Heart left ventricle (tissue), 16 donors: Measurements from ENCODE around the gene AP1G1. TPM values are rescaled to one million over a fixed set of nuclear protein-coding genes. Genes with fewer than 3 reads are reported as not detected.

Experiments
- ATAC-seq, 4 donors: fragments of 200-7000 bp; cut with Tn5 transposase; one replicate each; pipeline ENCODE4 v1.9.1; 2020 to 2022; ENCODE audit warnings: moderate library complexity in 4 of 4, mild to moderate bottlenecking in 3 of 4, moderate number of reproducible peaks in 1 of 4
- DNase-seq, 5 donors: peaks; one replicate each; pipeline ENCODE4 v3.0.0-alpha.2; 2020
- H3K27ac ChIP-seq, 12 donors: fragments of 200-600 bp; sonication (generic) in 4 of 12; one replicate each; pipeline versions ENCODE4 v1.5.0 to v1.8.0; 2016 to 2022; ENCODE audit warnings: mild to moderate bottlenecking in 2 of 12
- H3K27me3 ChIP-seq, 9 donors: fragments of 200-600 bp; sonication (generic) in 2 of 9; one replicate each; pipeline versions ENCODE4 v1.5.1 to v1.8.0; 2016 to 2022; ENCODE audit warnings: mild to moderate bottlenecking in 3 of 9
- H3K36me3 ChIP-seq, 9 donors: fragments of 200-600 bp; sonication (generic) in 2 of 9; one replicate each; pipeline versions ENCODE4 v1.5.0 to v1.8.0; 2018 to 2022; ENCODE audit warnings: mild to moderate bottlenecking in 2 of 9
- H3K4me1 ChIP-seq, 12 donors: fragments of 200-600 bp; sonication (generic) in 4 of 12; one replicate each; pipeline versions ENCODE4 v1.5.0 to v1.8.0; 2016 to 2022; ENCODE audit warnings: mild to moderate bottlenecking in 3 of 12
- H3K4me3 ChIP-seq, 12 donors: fragments of 200-600 bp; sonication (generic) in 4 of 12; one replicate each; pipeline versions ENCODE4 v1.5.0 to v1.8.0; 2017 to 2022; ENCODE audit warnings: mild to moderate bottlenecking in 9 of 12, moderate library complexity in 4 of 12
- H3K9me3 ChIP-seq, 12 donors: fragments of 200-600 bp; sonication (generic) in 4 of 12; one replicate each; pipeline versions ENCODE4 v1.5.0 to v1.8.0; 2016 to 2022; ENCODE audit warnings: mild to moderate bottlenecking in 1 of 12
- CTCF ChIP-seq, 12 donors: fragments of 200-600 bp; sonication (generic) in 4 of 12; IDR thresholded peaks; one replicate each; pipeline versions ENCODE4 v1.5.0 to v1.8.0; 2018 to 2022; ENCODE audit warnings: antibody characterized with exemption in 12 of 12, mild to moderate bottlenecking in 5 of 12
- POLR2A ChIP-seq, 2 donors: fragments of 450-650 bp; IDR thresholded peaks; one replicate each; pipeline ENCODE4 v1.6.1; 2017; ENCODE audit warnings: antibody characterized with exemption in 2 of 2, mild to moderate bottlenecking in 2 of 2, moderate library complexity in 2 of 2
- WGBS, 4 donors: extraction: QIAGEN DNeasy Blood & Tissue Kit in 2 of 4; methylation state at CpG; one replicate each; pipeline versions ENCODE4 v1.1.5 to v1.1.7; 2013 to 2018; 5-methylcytosine and 5-hydroxymethylcytosine counted together
- intact Hi-C, 10 donors: fragments of 100-400 bp; cut with DNase I; formaldehyde crosslinking; loops; one replicate each; pipeline versions ENCODE4 v1.11.1 to v1.14.2; 2022
- polyA plus RNA-seq, 2 donors: library from polyadenylated mRNA; stranded (reverse); fragments of 200-250 nt; gene quantifications; one replicate each; pipeline ENCODE4 v1.2.3, GENCODE V29; 2013
- total RNA-seq, 9 donors: library from RNA; depleted of rRNA in 2 of 9; stranded (reverse); fragments of >200 nt in 2 of 9; fragmentation: NEBNext Ultra II Directional in 3 of 9; extraction: Animal tissue kit (Norgen Biotek cat#: 25700) in 3 of 9; gene quantifications; one replicate each; pipeline versions ENCODE4 v1.1.0 to v1.2.4, GENCODE V29; 2016 to 2023
- donor health status: ischemic (EF 13 %, LVEDD 7.1; RV severe dilation, severe dysfunction).
- donor health status: healthy with polysubstance abuse.
- donor health status: DM: no; HTN: yes; CAD: no.
- donor health status: DM: no; HTN: no; CAD: no.
- donor health status: ischemic (EF 25% LVEDD 6.9; RV normal size, moderate dysfunction).
- donor health status: ischemic (EF 25% LVEDD 5.7; RV mildly dilated, moderate dysfunction).
- donor health status: healthy.
- donor health status: DM: yes; HTN: yes; CAD: no.
- donor health status: ischemic (EF 35%, LVEDD 5.7; RV mildly dilated, moderate dysfunction).
- donor health status: nonischemic (EF 11% LVEDD 7.7; RV severe dilation, severe dysfunction).
- donor health status: DM: yes; HTN: yes; CAD: no.
- donor health status: PGD.
- donor health status: ischemic (EF 29% LVEDD 5.4; RV normal size, mild dysfunction).
- donor health status: nonischemic (EF 23%, LVEDD 6.1; RV moderate dilation, normal function).

Gene AP1G1
- total and polyA plus RNA-seq, 11 donors: 10.5 to 60.5 (median 36.4) TPM

GRCh38 chr16:71708696-71709095 is 99.9 kb downstream of the AP1G1 start:
- no peak for DNase-seq
- no peaks in the 10 kb centered on the region for H3K9me3 ChIP-seq
- ATAC-seq: no peak
- peaks cover 0 to 15% (median 0%) of the 10 kb centered on the region in 9 donors for H3K36me3 ChIP-seq
- H3K4me1 ChIP-seq: peaks cover 0 to 9% (median 0%) of the 10 kb centered on the region in 12 donors
- H3K27ac ChIP-seq: no peak overlapping the region
- intact Hi-C loops: no loop called here
- H3K4me3 ChIP-seq: no peak overlapping the region
- WGBS, 4 donors: 95 to 99% (median 97%) methylated on average over 2 of the region's 2 CpGs
- no peaks in the 10 kb centered on the region for H3K27me3 ChIP-seq
- TF ChIP-seq POLR2A (IDR thresholded peaks at IDR 0.05) (no peak), CTCF (IDR thresholded peaks at IDR 0.05) (no peak)

GRCh38 chr16:71707199-71707598 is 101.4 kb downstream of the AP1G1 start:
- no peaks in the 10 kb centered on the region for H3K9me3 ChIP-seq
- ATAC-seq: no peak
- H3K27me3 ChIP-seq: no peaks in the 10 kb centered on the region
- peaks cover 0 to 12% (median 0%) of the 10 kb centered on the region in 9 donors for H3K36me3 ChIP-seq
- WGBS, 4 donors: 97 to 100% (median 97%) methylated on average over 7 of the region's 7 CpGs
- H3K4me1 ChIP-seq: peaks cover 0 to 9% (median 0%) of the 10 kb centered on the region in 12 donors
- DNase-seq: no peak
- TF ChIP-seq CTCF (IDR thresholded peaks at IDR 0.05) (no peak), POLR2A (IDR thresholded peaks at IDR 0.05) (no peak)
- H3K27ac ChIP-seq: no peak overlapping the region
- no peak overlapping the region for H3K4me3 ChIP-seq
- intact Hi-C loops: no loop called here

GRCh38 chr16:71706046-71706445 is 102.6 kb downstream of the AP1G1 start:
- H3K36me3 ChIP-seq: peaks cover 0 to 20% (median 8%) of the 10 kb centered on the region in 9 donors
- WGBS, 4 donors: 95 to 98% (median 97%) methylated on average over 2 of the region's 2 CpGs
- peaks cover 0 to 9% (median 0%) of the 10 kb centered on the region in 12 donors for H3K4me1 ChIP-seq
- H3K27me3 ChIP-seq: no peaks in the 10 kb centered on the region
- no peaks in the 10 kb centered on the region for H3K9me3 ChIP-seq
- H3K27ac ChIP-seq: no peak overlapping the region
- TF ChIP-seq CTCF (IDR thresholded peaks at IDR 0.05): no peak
- no peak for TF ChIP-seq POLR2A (IDR thresholded peaks at IDR 0.05)
- H3K4me3 ChIP-seq: no peak overlapping the region
- ATAC-seq (no peak), DNase-seq (no peak)
- intact Hi-C loops: no loop called here

GRCh38 chr16:71703333-71703732 is 105.3 kb downstream of the AP1G1 start:
- DNase-seq (no peak), ATAC-seq (no peak)
- Histone ChIP-seq H3K27ac (no peak overlapping the region), H3K27me3 (no peaks in the 10 kb centered on the region), H3K36me3 (peaks cover 0 to 34% (median 9%) of the 10 kb centered on the region in 9 donors), H3K9me3 (no peaks in the 10 kb centered on the region), H3K4me3 (no peak overlapping the region), H3K4me1 (peaks cover 0 to 3% (median 0%) of the 10 kb centered on the region in 12 donors)
- no peak for TF ChIP-seq POLR2A (IDR thresholded peaks at IDR 0.05)
- no peak for TF ChIP-seq CTCF (IDR thresholded peaks at IDR 0.05)
- intact Hi-C loops: no loop called here
- 89 to 100% (median 91%) methylated on average over 1 of the region's 1 CpG for WGBS, 4 donors
